NT2/D1 (cell line): ENCODE measurements around the gene TMEM106C.
"Not testable (repeated sequence)": the region's sequence is repeated elsewhere in the genome, so short reads cannot be mapped to it uniquely, and the experiment has no call there.

ENCODE experiments used
- DNase-seq: peaks from one replicate; pipeline ENCODE4 v3.0.0-alpha.2; 2011; ENCODE audit warnings: low read depth, low spot score
- H3K27me3 ChIP-seq: 2 replicates; pipeline ENCODE4 v1.6.0; 2011; ENCODE audit warnings: mild to moderate bottlenecking; ENCODE audit not compliant: insufficient read length, insufficient read depth
- H3K36me3 ChIP-seq: 2 replicates; pipeline ENCODE4 v1.6.1; 2011; ENCODE audit warnings: mild to moderate bottlenecking, low read length, mixed read lengths; ENCODE audit not compliant: insufficient read depth, insufficient read length
- H3K4me1 ChIP-seq: 2 replicates; pipeline ENCODE4 v1.5.1; 2011; ENCODE audit not compliant: insufficient read depth, insufficient read length
- H3K4me3 ChIP-seq: 2 replicates; pipeline ENCODE4 v1.5.1; 2011; ENCODE audit warnings: low read depth; ENCODE audit not compliant: insufficient read length
- H3K9ac ChIP-seq: 2 replicates; pipeline ENCODE4 v1.6.0; 2011; ENCODE audit warnings: low read depth; ENCODE audit not compliant: insufficient read length
- H3K9me3 ChIP-seq: 2 replicates; pipeline ENCODE4 v1.5.1; 2011; ENCODE audit warnings: mild to moderate bottlenecking, low read length; ENCODE audit not compliant: insufficient read depth
- SUZ12 ChIP-seq: IDR thresholded peaks from 2 replicates; pipeline ENCODE4 v1.6.1; 2011; ENCODE audit not compliant: insufficient read length, insufficient read depth; ENCODE audit errors: extremely low read depth
- YY1 ChIP-seq: IDR thresholded peaks from 2 replicates; pipeline ENCODE4 v1.6.1; 2011; ENCODE audit not compliant: insufficient read length, insufficient read depth
- ZNF274 ChIP-seq: IDR thresholded peaks from 2 replicates; pipeline ENCODE4 v1.6.1; 2011; ENCODE audit warnings: mild to moderate bottlenecking, low read depth, low read length

The TMEM106C gene

GRCh38 chr12:47954058-47954457 is 9.3 kb upstream of the TMEM106C start:
- Histone ChIP-seq H3K4me1 (peaks cover 5% of the 10 kb centered on the region), H3K9ac (no peak overlapping the region), H3K36me3 (no peaks in the 10 kb centered on the region), H3K9me3 (peaks cover 30% of the 10 kb centered on the region), H3K4me3 (no peak overlapping the region), H3K27me3 (peaks cover 16% of the 10 kb centered on the region)
- no peak for DNase-seq
- TF ChIP-seq YY1 (no peak), ZNF274 (no peak), SUZ12 (no peak)

- H3K36me3 ChIP-seq: no peaks in the 10 kb centered on the region
- no peak overlapping the region for H3K4me3 ChIP-seq
- peaks cover 16% of the 10 kb centered on the region for H3K27me3 ChIP-seq
- H3K9ac ChIP-seq: no peak overlapping the region
- H3K4me1 ChIP-seq: peaks cover 4% of the 10 kb centered on the region
- H3K9me3 ChIP-seq: peaks cover 34% of the 10 kb centered on the region
- no peak for TF ChIP-seq ZNF274
- DNase-seq: no peak
Observed at GRCh38 chr12:47954467-47955045, 8.8 kb upstream of the TMEM106C start.

- H3K9ac ChIP-seq: no peak overlapping the region
- H3K4me1 ChIP-seq: peaks cover 2% of the 10 kb centered on the region
- H3K27me3 ChIP-seq: peaks cover 16% of the 10 kb centered on the region
- no peak for TF ChIP-seq YY1
- no peak for TF ChIP-seq SUZ12
- no peak for TF ChIP-seq ZNF274
- no peaks in the 10 kb centered on the region for H3K36me3 ChIP-seq
- no peak for DNase-seq
- H3K9me3 ChIP-seq: peaks cover 39% of the 10 kb centered on the region
- H3K4me3 ChIP-seq: no peak overlapping the region
Observed at GRCh38 chr12:47955059-47955458, 8.3 kb upstream of the TMEM106C start.

- not testable (repeated sequence) for DNase-seq, H3K4me3 ChIP-seq, H3K36me3 ChIP-seq, H3K9ac ChIP-seq, H3K4me1 ChIP-seq
- Histone ChIP-seq H3K9me3 (peaks cover 55% of the 10 kb centered on the region), H3K27me3 (peaks cover 22% of the 10 kb centered on the region)
Observed at GRCh38 chr12:47957671-47958070, 5.7 kb upstream of the TMEM106C start.

GRCh38 chr12:47962198-47962597 is 1.2 kb upstream of the TMEM106C start:
- Histone ChIP-seq H3K4me1 (no peaks in the 10 kb centered on the region), H3K27me3 (peaks cover 51% of the 10 kb centered on the region), H3K9me3 (peaks cover 43% of the 10 kb centered on the region), H3K9ac (no peak overlapping the region), H3K4me3 (no peak overlapping the region), H3K36me3 (peaks cover 6% of the 10 kb centered on the region)
- no peak for TF ChIP-seq SUZ12
- no peak for TF ChIP-seq ZNF274
- no peak for TF ChIP-seq YY1
- DNase-seq: no peak

GRCh38 chr12:47964106-47964728 is 821 bp downstream of the TMEM106C start:
- TF ChIP-seq YY1: no peak
- TF ChIP-seq ZNF274: no peak
- peak; percentile 25 for TF ChIP-seq SUZ12
- Histone ChIP-seq H3K36me3 (peaks cover 16% of the 10 kb centered on the region), H3K9ac (peak overlapping the region; percentile 84), H3K4me3 (peak overlapping the region; percentile 64), H3K27me3 (peaks cover 51% of the 10 kb centered on the region), H3K9me3 (peaks cover 25% of the 10 kb centered on the region), H3K4me1 (no peaks in the 10 kb centered on the region)
- no peak for DNase-seq

- H3K27me3 ChIP-seq: peaks cover 51% of the 10 kb centered on the region
- peaks cover 11% of the 10 kb centered on the region for H3K9me3 ChIP-seq
- no peak overlapping the region for H3K9ac ChIP-seq
- peaks cover 16% of the 10 kb centered on the region for H3K36me3 ChIP-seq
- TF ChIP-seq ZNF274 (no peak), SUZ12 (no peak), YY1 (no peak)
- no peak overlapping the region for H3K4me3 ChIP-seq
- no peaks in the 10 kb centered on the region for H3K4me1 ChIP-seq
- no peak for DNase-seq
Observed at GRCh38 chr12:47965581-47965980, 2.2 kb downstream of the TMEM106C start.
